G401.6 (cell line): ENCODE results near the gene NR2F2.
A peak's percentile ranks its signal among the peaks of the same experiment; 100 is the strongest.

Experiments
- FAIRE-seq: peaks from 2 replicates; lab custom pipeline; 2012; peaks lifted over from hg19 to GRCh38; lab: Jason Lieb, UNC

The NR2F2 gene

DNA sequence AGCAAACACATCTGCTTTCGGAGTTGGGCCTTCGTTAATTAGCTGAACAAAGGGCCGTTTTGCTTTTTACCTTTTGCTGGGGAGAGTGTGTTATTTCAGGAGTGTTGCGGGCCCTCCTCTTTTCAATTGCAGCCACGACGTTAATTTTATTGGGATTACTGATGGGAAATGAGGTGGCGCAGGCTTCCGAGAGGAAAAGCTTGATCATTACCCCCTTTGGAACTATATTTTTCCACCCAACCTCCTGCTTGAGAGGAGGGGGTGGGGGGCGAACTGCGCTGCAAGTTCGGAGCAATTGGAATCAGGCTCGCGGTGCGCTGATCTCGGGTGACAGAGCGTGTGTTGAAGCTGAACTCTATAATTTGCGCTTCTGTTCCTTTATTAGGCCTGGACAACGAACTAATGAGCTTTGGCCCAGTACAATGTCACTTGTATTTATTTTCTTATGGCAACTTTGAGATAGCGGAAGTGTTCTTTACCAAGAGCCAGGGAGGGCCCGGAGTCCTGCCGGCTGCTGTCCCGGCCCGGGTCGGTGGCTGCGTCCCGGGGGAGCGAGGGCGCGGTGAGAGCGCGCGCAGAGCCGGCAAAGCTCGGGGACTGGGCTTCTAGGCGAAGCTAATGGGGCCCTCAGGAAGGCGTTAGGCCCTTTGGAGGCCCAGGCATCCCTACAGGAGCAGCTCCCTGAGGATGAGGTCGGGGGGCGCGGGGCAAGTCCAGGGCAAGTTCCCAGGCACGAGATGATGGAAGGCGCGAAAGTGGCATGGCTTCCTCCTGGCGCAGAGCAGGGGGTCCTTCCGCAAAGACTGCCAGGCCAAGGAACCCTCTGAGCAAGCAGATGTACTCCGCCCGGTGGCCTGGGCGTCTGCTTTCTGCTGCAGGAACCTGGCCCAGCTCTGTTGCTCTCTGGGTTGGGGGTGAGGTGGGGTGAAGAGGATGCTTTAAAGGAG lies 12.9 kb downstream of the NR2F2 start:
- FAIRE-seq: no peak

DNA sequence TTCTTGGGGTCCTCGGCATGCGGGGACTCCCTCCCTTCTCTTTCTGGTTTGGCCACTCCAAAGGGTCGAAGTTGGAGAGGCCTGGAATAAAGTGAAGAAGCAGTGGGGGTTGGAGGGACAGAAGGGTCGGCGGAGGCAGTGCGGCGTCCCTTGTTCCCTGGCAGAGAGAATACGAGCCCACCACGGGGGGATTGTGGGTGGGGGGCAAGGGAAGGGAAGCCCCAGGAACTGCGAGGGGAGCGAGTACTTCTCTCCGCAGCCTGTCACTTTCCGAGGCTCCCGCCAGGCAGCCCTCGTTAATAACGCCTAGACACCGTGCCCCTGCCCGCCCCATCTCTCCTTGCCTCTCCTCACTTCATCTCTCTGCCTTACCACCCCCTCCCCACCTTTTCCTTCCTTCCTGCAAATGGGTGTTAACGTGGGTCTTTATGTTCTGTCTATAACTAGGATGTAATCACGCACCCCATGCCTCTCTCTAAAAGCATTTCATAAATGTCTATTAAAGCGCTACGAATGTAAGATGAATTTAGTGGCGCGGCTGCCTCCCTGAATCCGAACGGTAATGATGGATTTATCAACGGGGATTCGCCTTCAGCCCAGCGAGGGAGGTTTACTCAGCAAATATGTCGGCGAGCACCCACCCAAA lies 13.7 kb downstream of the NR2F2 start:
- FAIRE-seq: no peak

DNA sequence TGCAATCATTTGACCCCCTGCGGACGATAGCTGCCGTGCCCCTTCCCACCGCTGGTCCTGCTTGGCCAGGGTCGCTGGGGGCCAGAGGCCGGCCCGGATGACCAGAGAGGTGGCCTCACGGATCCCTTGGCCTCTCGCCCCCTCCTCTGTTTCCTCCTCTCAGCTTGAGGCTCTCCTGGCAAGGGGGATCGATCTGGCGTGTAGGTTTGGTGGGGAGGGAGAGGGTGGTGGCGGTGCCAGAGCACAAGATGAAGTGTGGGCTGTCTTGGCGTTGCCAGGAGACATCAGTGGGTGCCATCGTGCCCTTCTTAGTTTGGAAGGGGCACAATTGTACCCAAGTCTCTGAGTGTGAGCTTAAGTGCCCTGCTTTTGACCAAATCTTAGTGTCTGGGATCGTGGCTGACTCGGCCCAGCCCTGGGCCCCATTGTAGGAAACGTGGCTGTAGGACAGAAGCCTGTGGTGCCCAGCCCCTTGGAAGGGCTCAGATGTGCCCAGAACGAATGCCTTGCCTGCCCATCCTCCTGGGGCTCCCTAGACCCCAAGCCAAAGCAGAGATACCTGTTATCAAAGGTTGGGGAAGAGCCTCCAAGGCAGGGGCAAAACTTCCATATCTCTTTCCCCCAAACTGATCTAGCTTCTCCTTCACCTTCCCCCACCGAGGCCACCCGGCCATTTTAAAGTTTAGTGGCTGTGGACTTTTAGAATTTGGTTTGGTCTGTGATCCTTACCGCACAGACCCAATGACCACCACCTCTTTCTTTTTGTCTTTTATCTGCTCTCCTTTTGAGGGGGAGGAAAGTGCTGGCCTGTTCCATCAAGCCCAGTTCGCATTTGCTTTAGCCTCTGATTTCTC lies 14.4 kb downstream of the NR2F2 start:
- no peak for FAIRE-seq

DNA sequence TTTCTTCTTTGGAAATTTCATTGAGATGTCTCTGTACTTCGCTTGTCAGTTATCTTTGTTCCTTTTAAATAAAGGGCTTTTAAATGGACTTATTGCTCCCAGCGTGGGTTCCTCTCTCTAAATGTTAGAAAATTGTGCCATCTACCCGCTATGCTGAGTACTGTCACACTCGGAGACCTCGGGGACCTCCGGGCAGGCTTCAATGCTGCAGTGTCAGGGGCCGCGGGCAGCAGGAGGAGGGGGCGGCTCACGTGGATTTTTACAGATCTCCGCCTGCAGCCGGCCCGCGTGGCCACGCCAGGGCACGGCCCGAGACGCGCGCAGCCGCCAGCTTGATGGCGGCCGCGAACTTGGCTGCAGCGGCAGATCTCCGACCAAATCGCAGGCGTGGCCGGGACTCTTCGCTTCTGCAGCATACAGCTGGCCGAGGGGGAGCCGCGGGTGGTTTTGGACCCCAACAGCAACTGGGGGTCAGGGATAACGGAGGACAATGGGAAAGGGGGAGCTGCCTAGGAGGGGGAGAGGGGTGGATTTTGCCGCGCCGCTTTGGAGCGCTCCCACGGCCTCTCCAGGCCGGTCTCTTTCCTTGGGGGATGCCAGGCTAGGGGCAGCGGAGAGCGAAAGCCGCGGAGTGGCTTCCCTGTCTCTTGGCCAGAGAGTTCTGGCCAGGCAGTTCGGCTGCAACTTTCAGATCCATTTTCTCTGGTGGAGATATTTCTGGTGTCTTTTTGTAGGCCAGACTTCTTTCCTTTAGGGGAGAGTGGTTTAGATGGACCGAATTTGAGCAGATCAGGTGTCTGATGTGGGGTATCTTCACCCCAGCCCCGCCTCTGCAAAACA lies 15.3 kb downstream of the NR2F2 start:
- FAIRE-seq: peak; percentile 92

DNA sequence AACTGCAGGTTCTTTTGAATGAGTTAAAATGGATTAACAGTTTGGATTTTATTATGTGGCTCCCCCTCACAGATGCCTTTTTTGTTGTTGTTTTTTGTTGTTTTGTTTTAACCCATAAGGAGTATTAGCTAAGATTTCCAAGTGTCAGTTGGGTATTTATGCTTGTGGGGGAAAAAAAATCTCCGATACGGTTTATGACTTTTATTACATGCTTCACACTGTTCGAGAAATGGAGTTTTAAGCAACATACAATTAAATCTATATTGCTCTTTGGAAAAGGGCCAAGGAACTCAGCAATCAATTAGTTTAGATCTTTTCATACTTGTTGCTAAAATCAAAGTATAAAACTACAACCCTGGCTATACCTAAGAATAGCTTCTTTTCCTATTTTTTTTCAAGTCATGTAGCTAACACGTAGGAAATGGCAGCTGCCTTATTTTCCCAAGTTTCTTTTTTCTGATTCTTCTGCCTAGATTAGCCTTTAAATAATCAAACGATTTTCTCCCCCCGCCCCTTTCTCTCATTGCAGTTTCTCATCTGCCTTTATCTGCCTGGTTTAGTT lies 16.0 kb downstream of the NR2F2 start:
- peak; percentile 21 for FAIRE-seq

DNA sequence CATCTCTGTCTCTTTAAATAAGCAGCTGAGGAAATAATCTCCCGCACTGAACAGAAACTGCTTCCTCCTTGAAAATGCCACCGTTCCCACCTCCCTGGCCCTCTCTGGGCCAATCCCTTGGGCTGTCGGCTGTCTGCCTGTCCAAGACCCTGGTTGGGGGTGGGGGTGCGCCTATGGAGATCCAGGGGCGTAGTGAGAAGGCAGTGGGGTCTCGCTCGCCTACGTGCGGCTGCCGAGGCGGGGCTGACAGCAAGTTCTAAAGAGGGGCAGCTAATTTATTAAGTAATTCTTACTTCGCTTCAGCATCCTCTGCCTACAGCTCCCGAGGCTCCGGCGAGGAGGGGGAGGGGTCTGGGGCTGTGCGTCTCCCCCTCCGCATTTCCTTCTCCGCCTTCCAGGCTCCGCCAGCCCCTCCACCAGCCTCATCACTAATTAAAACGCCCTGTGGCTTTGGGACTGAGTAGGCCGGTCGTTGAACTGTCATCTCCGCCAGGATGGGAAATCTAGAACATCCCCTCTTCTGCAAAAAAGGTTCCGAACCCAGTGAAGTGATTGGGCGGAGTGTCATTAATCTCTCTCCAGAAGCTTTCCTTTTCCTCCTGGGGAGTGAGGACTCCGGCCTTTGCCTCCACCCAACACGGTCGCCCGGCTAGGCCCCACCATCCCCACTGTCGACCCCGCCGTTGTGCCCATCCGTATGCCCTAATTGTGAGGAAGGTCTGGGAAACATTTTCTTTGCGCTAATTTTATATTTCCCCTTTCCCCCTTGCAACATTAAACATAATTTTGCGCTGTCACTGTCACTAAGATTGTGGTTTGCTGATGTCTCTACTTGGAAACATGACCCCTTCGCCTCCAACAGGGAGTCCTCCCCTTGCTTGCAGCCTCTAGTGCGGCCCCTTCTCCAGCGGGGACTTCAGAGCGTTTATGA lies 16.9 kb downstream of the NR2F2 start:
- FAIRE-seq: no peak

DNA sequence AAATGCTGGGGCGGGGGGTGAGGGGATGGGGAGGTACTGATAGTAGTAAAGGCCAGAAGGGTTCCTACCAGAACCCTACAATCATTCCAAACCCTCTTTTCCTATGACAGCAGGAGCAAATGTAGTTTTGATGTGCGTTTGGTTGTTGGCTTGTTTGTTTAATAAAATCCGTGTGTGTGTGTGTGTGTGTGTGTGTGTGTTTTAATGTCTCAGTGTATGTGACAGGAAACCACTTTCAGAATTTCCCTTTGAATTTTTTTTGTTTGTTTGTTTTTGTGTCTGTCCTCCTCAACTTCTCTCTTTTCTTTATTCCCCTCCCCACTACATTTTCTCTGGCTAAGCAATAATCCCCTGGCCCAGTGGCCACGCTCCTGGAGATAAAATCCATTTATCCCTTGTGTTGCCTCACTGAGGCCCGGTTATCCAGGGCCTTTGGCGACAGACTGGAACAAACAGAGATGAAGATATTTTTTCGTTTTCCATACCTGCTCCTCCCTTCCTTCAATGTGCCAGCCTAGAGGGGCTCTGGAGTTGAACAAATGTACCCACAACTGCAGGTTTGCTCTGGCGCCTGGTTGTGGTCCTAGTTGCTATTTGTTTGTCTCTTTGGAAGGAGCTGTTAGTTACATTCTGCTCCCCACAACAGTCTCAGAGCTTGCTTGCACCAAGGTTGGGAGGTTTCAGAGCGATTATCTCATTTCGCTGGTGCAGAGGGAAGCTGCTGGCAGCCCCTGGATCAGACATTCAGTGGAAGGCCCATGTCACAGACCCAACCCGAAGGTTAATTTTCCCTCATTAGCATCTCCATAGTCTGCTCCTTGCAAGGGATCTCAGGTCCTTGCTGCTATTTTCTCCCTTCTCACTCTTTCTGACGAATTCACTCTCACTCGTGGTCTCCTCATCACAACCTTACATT lies 17.9 kb downstream of the NR2F2 start:
- no peak for FAIRE-seq

DNA sequence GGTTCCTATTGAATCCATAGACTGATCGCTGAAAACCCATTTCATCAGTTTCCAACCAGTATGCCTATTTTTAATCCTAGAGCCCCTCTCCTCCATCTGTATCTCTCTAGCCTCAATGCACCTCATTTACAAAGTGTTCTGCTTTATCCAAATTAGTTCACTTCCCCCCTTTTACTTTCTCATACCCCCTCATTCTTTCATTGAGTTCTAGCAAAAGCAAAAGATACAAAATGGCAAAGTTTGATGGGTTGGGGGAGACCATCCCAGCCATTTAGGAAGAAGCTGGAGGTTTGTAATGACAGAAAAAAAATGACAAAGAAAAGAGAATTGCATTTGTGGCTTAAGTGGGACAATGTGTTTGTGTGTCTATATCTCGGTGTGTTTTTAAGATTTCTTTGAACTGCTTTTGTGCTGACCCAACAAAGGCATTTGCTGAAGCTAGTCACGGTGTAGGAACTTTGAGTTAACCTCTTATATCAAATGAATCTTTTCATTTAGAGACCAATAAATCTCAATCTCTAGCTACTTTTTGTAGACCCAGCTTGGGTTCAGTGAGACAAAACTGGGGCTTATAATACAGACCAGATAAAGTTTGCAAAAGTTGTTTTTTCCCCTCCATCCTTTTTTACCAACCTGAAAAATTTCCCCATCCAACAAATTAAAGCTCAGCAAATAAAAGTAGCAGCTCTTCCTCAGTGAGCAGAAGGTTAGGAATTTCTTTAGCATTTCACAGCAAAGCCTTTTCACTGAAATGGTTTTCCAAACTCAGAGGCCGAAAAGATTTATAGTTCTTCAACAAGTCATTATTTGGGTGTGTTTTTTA lies 18.7 kb downstream of the NR2F2 start:
- FAIRE-seq: no peak

DNA sequence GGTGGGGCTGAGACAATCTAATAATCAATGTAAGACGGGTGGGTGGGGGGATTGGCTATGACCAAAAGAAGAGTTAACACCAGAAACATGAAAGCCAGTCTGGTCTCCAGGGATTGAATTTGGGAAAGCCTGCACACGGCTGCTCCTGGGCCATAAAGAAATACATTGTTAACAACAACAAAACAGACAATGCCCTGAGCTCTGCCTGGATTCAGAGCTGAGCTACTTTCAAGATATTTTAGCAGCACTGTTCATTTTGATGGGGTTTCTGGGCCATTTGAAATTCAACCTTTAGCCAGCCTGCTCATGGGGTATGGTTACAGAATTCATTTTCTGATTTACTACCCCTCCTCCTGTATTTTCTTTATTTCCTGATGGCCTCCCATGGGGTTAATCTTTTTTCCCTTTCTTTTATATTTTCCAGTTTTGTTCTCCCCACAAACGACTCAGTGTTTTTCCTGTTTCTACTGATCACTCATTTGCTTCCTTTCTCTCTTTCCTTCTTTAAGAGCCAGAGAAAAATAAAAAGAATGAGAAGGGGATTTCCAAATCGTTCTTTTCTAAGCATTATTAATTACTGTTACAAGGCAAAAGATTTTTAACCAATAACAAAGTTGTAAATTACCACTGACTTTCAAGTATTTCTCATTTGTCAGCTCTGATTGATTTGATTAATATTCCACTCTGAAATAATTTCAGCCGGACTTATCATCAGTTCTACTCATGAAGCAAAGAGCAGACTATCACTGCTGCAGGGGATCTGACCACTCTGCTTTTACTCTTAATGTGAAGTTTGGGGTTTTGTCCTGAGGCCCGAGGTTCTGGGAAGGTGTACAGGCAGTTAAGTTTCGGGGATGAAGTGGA lies 19.6 kb downstream of the NR2F2 start:
- FAIRE-seq: peak; percentile 63

DNA sequence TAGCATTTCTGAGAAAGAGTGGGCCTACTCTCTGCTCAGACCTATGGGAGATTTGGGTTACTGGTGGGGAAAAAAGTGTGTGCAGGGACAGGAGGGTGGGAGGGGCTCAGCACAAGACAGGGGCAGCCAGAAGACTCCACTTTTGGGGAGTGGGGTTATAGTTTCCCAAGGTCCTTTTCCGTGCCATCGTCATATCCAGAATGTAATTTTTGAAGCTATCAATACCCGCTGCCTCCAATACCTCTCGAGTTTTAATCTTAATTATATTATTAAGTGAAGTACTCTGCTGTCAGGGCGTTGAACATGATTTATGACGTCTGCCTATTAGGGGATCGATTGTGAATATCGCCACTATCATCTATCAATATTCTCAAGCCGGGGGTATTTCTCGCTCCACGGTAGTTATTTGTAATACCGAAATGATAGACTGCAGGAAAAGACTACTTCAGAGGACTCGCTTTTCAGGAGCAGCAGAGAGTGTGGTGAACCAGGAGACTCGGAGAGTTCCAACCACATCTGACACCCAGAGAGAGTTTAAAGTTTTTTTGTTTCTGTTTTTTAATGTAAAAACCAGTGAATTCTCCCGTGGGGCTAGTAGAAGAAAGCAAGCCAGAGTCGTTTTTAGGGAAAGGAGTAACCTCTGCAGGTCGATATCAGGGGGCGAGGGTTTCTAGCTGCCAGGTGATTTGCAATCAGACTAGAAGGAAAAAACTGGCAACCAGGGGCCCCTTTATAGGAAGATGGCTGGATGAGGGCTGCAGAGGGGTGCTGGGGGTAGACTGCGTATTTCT lies 20.6 kb downstream of the NR2F2 start:
- FAIRE-seq: no peak

DNA sequence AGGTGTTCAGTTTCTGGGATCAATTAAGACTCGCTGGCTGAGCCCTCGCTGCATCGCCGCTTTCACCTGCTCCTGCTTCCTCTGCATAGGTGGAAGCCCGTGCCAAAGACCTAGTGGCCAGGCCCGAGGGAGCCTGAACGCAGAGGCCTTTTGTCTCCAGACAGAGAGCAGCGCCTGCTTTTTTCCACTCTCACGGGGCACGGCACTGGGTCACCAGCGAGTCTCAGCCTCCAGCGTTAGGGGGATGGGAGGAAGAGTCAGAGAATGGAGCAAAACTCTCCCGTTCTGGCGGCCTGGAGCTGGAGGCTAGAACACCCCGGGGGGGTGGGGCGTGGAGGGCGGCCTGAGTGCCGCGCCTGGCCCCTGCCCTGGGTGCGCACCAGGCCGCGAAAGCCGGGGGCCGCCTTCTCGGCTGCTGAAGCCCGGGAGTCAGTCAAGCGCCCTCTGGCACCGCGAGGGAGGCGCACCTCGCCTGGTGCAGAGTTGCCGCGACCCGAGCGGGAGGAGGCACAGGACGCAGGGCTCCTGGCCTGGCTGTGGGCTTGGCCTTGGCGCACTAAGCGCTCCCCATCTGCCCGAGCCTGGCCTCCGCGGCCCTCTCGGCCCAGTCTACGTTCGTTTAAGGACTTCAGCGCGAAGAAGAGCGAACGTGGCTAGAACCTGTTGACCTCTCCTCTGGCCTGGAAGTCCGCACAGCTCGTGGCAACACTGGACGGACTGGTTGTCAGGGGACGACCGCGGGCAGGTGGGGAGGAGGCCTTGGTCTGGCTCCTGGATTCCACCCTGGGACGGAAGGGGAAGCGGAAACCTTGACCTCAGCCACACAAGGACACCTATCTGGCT lies 21.5 kb downstream of the NR2F2 start:
- no peak for FAIRE-seq

DNA sequence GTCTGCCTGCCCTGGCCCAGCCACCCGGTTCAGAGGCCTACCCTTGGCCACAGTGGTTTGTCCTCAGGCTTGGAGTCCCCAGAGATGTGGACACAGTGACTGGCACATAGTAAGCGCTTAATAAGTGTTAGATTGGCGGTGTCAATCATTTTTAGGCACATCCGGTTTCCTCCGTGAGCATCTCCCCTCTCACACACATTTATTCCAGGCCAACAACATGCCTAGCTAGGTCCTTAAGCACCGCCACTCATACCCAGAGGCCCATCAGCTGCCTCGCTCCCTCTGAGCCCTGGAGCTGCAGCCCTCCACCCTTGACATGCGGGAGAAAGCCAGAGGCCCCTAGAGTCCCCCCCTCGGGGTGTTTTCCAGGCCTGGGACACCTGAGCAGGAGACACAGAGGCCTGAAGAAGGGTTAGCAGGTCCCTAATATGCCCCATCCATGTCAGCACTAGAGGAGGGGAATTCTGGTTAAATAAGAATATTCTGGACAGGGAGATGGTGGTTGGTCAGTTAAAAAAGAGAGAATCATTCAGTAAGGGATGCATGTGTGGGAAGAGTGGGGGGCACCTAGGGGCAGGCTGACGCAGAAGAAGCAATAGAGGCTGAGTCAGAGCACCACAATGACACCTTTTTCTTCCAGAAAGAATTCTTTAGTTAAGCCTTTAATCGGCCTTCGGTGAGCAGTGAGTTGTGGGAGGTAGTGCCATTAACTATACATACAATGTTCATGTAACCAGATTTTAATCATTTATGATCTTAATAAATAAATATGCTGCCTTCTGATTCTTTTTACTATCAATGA lies 22.3 kb downstream of the NR2F2 start:
- no peak for FAIRE-seq

DNA sequence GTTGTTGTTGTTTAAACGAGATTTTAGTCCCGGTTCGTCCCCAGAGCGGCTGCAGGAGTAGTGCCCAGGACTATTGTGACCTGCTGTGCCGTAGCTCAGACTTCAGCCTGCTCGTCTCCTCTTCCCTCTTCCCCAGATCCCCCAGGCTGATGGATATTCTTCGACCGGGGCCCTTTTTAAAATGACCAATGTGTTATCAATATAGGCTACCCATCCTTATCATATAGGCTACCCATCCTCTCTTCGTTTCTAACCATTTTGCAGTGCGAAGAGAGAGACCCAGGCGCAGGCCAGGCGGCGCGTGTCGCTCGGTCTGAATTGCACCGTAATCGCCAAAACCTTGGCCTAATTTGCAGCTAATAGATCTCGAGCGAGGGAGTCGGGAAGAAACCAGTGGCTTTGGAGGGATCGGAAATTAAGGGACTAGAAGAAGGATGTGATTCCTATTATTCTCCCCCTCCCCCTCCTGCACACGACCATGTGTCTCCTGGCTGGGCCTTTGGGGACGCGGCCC lies 23.0 kb downstream of the NR2F2 start:
- no peak for FAIRE-seq

DNA sequence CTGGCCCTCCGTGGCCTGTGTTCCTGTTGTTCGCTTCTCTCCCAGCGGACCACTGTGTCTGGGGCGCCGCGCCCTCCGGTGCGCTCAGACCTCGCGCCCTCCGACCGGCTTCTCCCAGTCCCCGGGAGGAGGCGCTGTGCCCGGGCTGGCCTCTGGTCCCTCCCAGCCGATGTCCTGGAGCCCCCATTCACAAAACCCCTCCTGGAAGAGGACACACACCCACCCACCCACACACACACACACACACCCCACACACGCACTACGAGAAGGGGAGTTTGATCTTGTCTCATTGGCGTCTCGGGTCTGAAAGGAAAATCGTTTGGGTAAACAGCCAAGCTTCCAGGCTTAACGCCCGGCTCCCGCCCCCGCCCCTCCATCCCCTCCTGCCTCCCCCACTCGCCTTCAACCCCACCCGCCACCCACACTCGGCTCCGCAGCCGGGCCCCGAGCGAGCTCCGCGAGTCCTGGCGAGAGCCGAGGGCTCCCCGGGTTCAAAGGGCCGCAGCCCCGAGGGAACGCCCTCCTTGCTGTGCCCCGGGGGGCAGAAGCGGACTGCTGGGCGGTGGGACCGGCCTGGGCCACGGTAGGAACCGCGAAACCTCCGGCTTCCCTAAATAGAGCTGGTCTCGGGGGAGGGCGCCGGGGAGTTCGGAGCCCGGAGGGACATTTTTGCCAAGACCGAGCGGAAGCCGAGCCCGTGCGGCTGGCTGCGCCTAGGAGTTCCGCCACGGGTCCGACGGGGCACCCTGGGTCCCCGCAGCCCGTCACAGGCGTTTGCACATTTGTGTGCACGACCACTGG lies 23.6 kb downstream of the NR2F2 start:
- no peak for FAIRE-seq
